GM12878 (cell line): ENCODE data around the gene FGGY. TPM values are rescaled to one million over a fixed set of nuclear protein-coding genes. Genes with fewer than 3 reads are reported as not detected.

Source experiments
- ATAC-seq: fragments of 200-7000 bp; cut with Tn5 transposase; 3 replicates; pipeline ENCODE4 v1.9.1; 2020; ENCODE audit warnings: mild to moderate bottlenecking, moderate library complexity
- BruUV-seq: library from RNA; stranded (reverse); fragments of 400-500 nt; replicated peaks from 2 replicates; lab custom pipeline; 2021; lab: Mats Ljungman, UMichigan
- CTCF ChIA-PET: fragments of 300-600 bp; sonication (Branson Sonifier 250); formaldehyde crosslinking; extraction: SDS; loops from one replicate; lab custom pipeline; 2021; ENCODE audit warnings: inconsistent platforms; lab: Yijun Ruan, JAX
- POLR2A ChIA-PET: fragments of 350-600 bp; formaldehyde crosslinking; extraction: SDS; loops from one replicate; lab custom pipeline; 2021; ENCODE audit warnings: inconsistent platforms; lab: Charles Lee
- RAD21 ChIA-PET: fragments of 300-600 bp; sonication (Branson Sonifier 250); formaldehyde crosslinking; loops from one replicate; lab custom pipeline; 2023; ENCODE audit warnings: antibody characterized with exemption; ENCODE audit not compliant: unreplicated experiment; lab: Charles Lee
- SMC1A ChIA-PET: fragments of 300-600 bp; sonication (Branson Sonifier 250); formaldehyde crosslinking; loops from one replicate; lab custom pipeline; 2023; ENCODE audit not compliant: unreplicated experiment, uncharacterized antibody; lab: Charles Lee
- DNase-seq: peaks from one replicate; pipeline ENCODE4 v3.0.0-alpha.2; 2011; ENCODE audit warnings: low read depth, low spot score
- FAIRE-seq: peaks from 3 replicates; lab custom pipeline; 2011; peaks lifted over from hg19 to GRCh38; lab: Jason Lieb, UNC
- H2AFZ ChIP-seq: 2 replicates; pipeline ENCODE4 v1.6.0; 2011; ENCODE audit warnings: low read depth, low read length, control low read depth; ENCODE audit not compliant: control insufficient read depth
- H3K27ac ChIP-seq: 2 replicates; pipeline ENCODE4 v1.5.1; 2011; ENCODE audit warnings: control low read depth; ENCODE audit not compliant: control insufficient read depth, insufficient read depth
- H3K27me3 ChIP-seq, 2 experiments: replicated peaks in 1 of 2; 2 replicates each; pipeline versions ENCODE4 v1.6.0 to v1.6.1; 2011; ENCODE audit warnings: low read length in 1 of 2; ENCODE audit not compliant: control insufficient read depth in 2 of 2, insufficient read depth in 2 of 2
- H3K36me3 ChIP-seq, 2 experiments: 2 replicates each; pipeline ENCODE4 v1.5.1; 2011; ENCODE audit warnings: low read length in 1 of 2; ENCODE audit not compliant: control insufficient read depth in 2 of 2, insufficient read depth in 2 of 2
- H3K4me1 ChIP-seq: 2 replicates; pipeline ENCODE4 v1.6.1; 2011; ENCODE audit warnings: mild to moderate bottlenecking, low read length, moderate library complexity, mixed read lengths; ENCODE audit not compliant: control insufficient read depth, insufficient read depth
- H3K4me2 ChIP-seq: 2 replicates; pipeline ENCODE4 v1.6.0; 2011; ENCODE audit warnings: control low read depth; ENCODE audit not compliant: control insufficient read depth, insufficient read depth
- H3K4me3 ChIP-seq: fragments of 200-600 bp; sonication (generic); 2 replicates; pipeline ENCODE4 v1.5.1; 2016
- H3K79me2 ChIP-seq: 2 replicates; pipeline ENCODE4 v1.6.0; 2011; ENCODE audit warnings: low read length; ENCODE audit not compliant: control insufficient read depth, insufficient read depth
- H3K9ac ChIP-seq: 2 replicates; pipeline ENCODE4 v1.8.0; 2011; ENCODE audit warnings: low read length, control low read depth, mixed read lengths; ENCODE audit not compliant: control insufficient read depth, insufficient read depth
- H3K9me3 ChIP-seq: replicated peaks from 3 replicates; pipeline ENCODE4 v1.5.1; 2011; ENCODE audit warnings: mild to moderate bottlenecking, low read length; ENCODE audit not compliant: control insufficient read depth, insufficient read depth
- H4K20me1 ChIP-seq: 2 replicates; pipeline ENCODE4 v1.6.0; 2011; ENCODE audit not compliant: control insufficient read depth, insufficient read depth
- CBX5 ChIP-seq: sonication (generic); IDR thresholded peaks from 2 replicates; pipeline ENCODE4 v1.6.1; 2016; ENCODE audit warnings: low read depth, moderate library complexity, mild to moderate bottlenecking, inconsistent platforms
- DPF2 ChIP-seq: fragments of 450-650 bp; IDR thresholded peaks from 2 replicates; pipeline ENCODE4 v1.6.1; 2017; ENCODE audit warnings: mild to moderate bottlenecking
- GABPA ChIP-seq: IDR thresholded peaks from 2 replicates; pipeline ENCODE4 v1.6.1; 2014; ENCODE audit warnings: antibody characterized with exemption, low read depth, mild to moderate bottlenecking, inconsistent platforms
- HDAC6 ChIP-seq: fragments of 200-600 bp; sonication (generic); IDR thresholded peaks from one replicate; pipeline ENCODE4 v1.8.0; 2017; ENCODE audit warnings: antibody characterized with exemption; ENCODE audit not compliant: unreplicated experiment
- HDGF ChIP-seq: fragments of 450-650 bp; IDR thresholded peaks from 2 replicates; pipeline ENCODE4 v1.6.1; 2016; ENCODE audit warnings: antibody characterized with exemption
- KDM1A ChIP-seq: fragments of 200-600 bp; sonication (generic); IDR thresholded peaks from 2 replicates; pipeline ENCODE4 v1.6.1; 2016; ENCODE audit warnings: borderline replicate concordance
- MXI1 ChIP-seq: fragments of 150-350 bp; IDR thresholded peaks from 2 replicates; pipeline ENCODE4 v1.6.1; 2011; ENCODE audit warnings: low read depth, mild to moderate bottlenecking, inconsistent platforms, low read length, improper control_type of control experiment
- NFYB ChIP-seq: IDR thresholded peaks from 2 replicates; pipeline ENCODE4 v1.6.1; 2011; ENCODE audit warnings: low read depth, mild to moderate bottlenecking, low read length, improper control_type of control experiment, moderate library complexity; ENCODE audit not compliant: insufficient read depth
- NR2F1 ChIP-seq: fragments of 450-650 bp; conservative IDR thresholded peaks from 2 replicates; pipeline ENCODE4 v1.6.1; 2017; ENCODE audit warnings: mild to moderate bottlenecking
- PML ChIP-seq: IDR thresholded peaks from 2 replicates; pipeline ENCODE4 v1.6.1; 2012; ENCODE audit warnings: low read length, inconsistent platforms
- RAD21 ChIP-seq: IDR thresholded peaks from 2 replicates; pipeline ENCODE4 v1.6.1; 2011; ENCODE audit warnings: mild to moderate bottlenecking, low read depth, low read length, moderate library complexity; ENCODE audit not compliant: insufficient read depth
- RBBP5 ChIP-seq: fragments of 200-600 bp; sonication (generic); conservative IDR thresholded peaks from 2 replicates; pipeline ENCODE4 v1.6.1; 2016
- SPI1 ChIP-seq: IDR thresholded peaks from 2 replicates; pipeline ENCODE4 v1.6.1; 2011; ENCODE audit warnings: low read depth, mild to moderate bottlenecking, low read length, moderate library complexity, borderline replicate concordance; ENCODE audit not compliant: insufficient read depth
- SREBF1 ChIP-seq: IDR thresholded peaks from 2 replicates; pipeline ENCODE4 v1.6.1; 2012; ENCODE audit warnings: mild to moderate bottlenecking, low read length
- TBL1XR1 ChIP-seq: IDR thresholded peaks from 2 replicates; pipeline ENCODE4 v1.6.1; 2012; ENCODE audit warnings: low read depth, low read length, improper control_type of control experiment
- ZNF274 ChIP-seq: IDR thresholded peaks from one replicate; pipeline ENCODE4 v1.8.0; 2011; ENCODE audit not compliant: insufficient read length, insufficient read depth
- ZZZ3 ChIP-seq: IDR thresholded peaks from 2 replicates; pipeline ENCODE4 v1.6.1; 2011; ENCODE audit warnings: low read depth; ENCODE audit not compliant: control insufficient read depth, insufficient read length
- WGBS: methylation state at CpG from one replicate; pipeline ENCODE4 v1.1.6; 2016; ENCODE audit warnings: low lambda C conversion rate; ENCODE audit not compliant: insufficient replicate concordance, insufficient coverage; ENCODE audit errors: missing lambda C conversion rate; 5-methylcytosine and 5-hydroxymethylcytosine counted together
- in situ Hi-C: fragments of 300-500 bp; cut with MboI; formaldehyde crosslinking; loops from 9 replicates; pipeline ENCODE4 v1.14.3; 2018; ENCODE audit warnings: mixed read lengths
- intact Hi-C: fragments of 100-400 bp; cut with micrococcal nuclease; formaldehyde crosslinking; loops from one replicate; pipeline ENCODE4 v1.14.2; 2022; ENCODE audit not compliant: unreplicated experiment
- polyA plus RNA-seq, 11 experiments: library from polyadenylated mRNA; depleted of rRNA in 4 of 11; unstranded in 6 of 11; stranded (reverse) in 5 of 11; fragments of >200 nt; fragmentation: Nextera tagmentation in 4 of 11; fragmentation: Illumina TruSeq in 1 of 11; extraction: Ambion mirVana in 4 of 11; extraction: Trizol in 1 of 11; gene quantifications; 1 replicate in 1 of 11; 2 replicates in 10 of 11; pipeline versions ENCODE4 v1.2.1 to v1.2.3, GENCODE V29; 2011 to 2016; ENCODE audit warnings: inconsistent platforms in 2 of 11, missing spikeins in 2 of 11, low read depth in 1 of 11
- total RNA-seq, 4 experiments: library from RNA; depleted of rRNA in 3 of 4; stranded (reverse); fragments of >200 nt in 3 of 4; fragmentation: Illumina TruSeq in 1 of 4; extraction: Trizol in 1 of 4; gene quantifications; 2 replicates each; pipeline versions ENCODE4 v1.2.1 to v1.2.3, GENCODE V29; 2013 to 2021
- TF ChIP-seq, protein P1 (sequence below): fragments of 450-650 bp; formaldehyde crosslinking; IDR thresholded peaks from 2 replicates; pipeline ENCODE4 v1.4.0; 2020; ENCODE audit warnings: mild to moderate bottlenecking, moderate library complexity
- TF ChIP-seq, protein P2 (sequence below): IDR thresholded peaks from 2 replicates; pipeline ENCODE4 v1.6.1; 2011; ENCODE audit warnings: borderline replicate concordance, low read depth, mild to moderate bottlenecking, moderate library complexity, mixed read lengths, low read length; ENCODE audit not compliant: insufficient read depth; ENCODE audit errors: extremely low read length
- TF ChIP-seq, protein P3 (sequence below): fragments of 450-650 bp; IDR thresholded peaks from 2 replicates; pipeline ENCODE4 v1.6.1; 2016; ENCODE audit warnings: mild to moderate bottlenecking

FGGY gene
- total and polyA plus RNA-seq, 10 of the 15 experiments (the other 5 are each of a cell fraction or from before 2014, with no cell fraction given) = 6.2 to 11.9 (median 7.5) TPM

DNA sequence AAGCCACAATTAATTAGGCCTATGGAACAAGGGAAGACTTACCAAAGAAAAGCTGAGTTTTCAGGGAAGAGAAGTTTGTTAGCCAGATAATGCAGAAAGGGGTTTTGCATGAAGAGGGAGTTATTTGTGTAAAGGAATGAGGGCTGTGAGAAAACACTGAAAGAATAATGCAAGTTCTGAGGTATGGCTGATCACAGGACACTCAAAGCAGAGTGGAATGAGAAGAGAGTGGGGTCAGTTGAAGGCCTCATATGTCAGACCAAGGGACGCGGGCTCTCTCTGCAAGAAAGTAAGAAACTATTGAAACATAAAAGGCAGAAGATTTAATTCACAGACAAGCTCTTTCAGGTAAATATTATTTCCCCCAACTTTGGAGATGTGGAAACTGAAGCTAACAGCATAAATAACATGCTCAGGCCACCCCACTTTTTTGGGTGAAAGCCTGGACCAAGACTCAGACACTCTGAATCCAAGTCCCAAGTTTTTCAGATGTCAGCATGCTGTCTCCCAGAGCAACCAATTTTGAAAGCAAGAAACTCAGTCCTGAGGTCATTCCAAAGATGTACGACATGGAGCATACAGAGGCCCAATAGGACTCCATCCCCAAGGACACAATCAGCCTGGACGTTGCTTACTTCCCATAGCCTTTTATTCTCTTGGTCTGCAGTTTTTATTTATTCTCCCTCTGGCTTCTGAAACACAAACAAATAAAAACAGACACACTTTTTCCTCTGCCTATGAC is 47.3 kb upstream of the FGGY start:
- BruUV-seq = no TSS peak
- no peaks in the 10 kb centered on the region for H4K20me1 ChIP-seq
- no peaks in the 10 kb centered on the region for H3K27me3 ChIP-seq
- RAD21 ChIA-PET = no interaction called here
- DNase-seq (no peak), ATAC-seq (no peak), FAIRE-seq (no peak)
- no peaks in the 10 kb centered on the region for H3K4me1 ChIP-seq
- 48% methylated on average over 4 of the region's 4 CpGs for WGBS
- no peak overlapping the region for H3K27ac ChIP-seq
- no peak overlapping the region for H3K4me3 ChIP-seq
- H3K4me2 ChIP-seq = no peak overlapping the region
- intact Hi-C loops = no loop called here
- no peaks in the 10 kb centered on the region for H3K9me3 ChIP-seq
- no peaks in the 10 kb centered on the region for H3K79me2 ChIP-seq
- H3K36me3 ChIP-seq = no peaks in the 10 kb centered on the region
- in situ Hi-C loops = no loop called here
- POLR2A ChIA-PET = no interaction called here
- CTCF ChIA-PET = no interaction called here
- TF ChIP-seq MXI1 (no peak), HDAC6 (no peak), KDM1A (no peak), RBBP5 (no peak), SPI1 (no peak), NFYB (no peak), DPF2 (no peak), ZNF274 (no peak), GABPA (no peak), CBX5 (no peak), PML (no peak), TBL1XR1 (no peak), RAD21 (no peak), SREBF1 (no peak), ZZZ3 (no peak), NR2F1 (no peak), HDGF (no peak)
- TF ChIP-seq, protein P1, sequence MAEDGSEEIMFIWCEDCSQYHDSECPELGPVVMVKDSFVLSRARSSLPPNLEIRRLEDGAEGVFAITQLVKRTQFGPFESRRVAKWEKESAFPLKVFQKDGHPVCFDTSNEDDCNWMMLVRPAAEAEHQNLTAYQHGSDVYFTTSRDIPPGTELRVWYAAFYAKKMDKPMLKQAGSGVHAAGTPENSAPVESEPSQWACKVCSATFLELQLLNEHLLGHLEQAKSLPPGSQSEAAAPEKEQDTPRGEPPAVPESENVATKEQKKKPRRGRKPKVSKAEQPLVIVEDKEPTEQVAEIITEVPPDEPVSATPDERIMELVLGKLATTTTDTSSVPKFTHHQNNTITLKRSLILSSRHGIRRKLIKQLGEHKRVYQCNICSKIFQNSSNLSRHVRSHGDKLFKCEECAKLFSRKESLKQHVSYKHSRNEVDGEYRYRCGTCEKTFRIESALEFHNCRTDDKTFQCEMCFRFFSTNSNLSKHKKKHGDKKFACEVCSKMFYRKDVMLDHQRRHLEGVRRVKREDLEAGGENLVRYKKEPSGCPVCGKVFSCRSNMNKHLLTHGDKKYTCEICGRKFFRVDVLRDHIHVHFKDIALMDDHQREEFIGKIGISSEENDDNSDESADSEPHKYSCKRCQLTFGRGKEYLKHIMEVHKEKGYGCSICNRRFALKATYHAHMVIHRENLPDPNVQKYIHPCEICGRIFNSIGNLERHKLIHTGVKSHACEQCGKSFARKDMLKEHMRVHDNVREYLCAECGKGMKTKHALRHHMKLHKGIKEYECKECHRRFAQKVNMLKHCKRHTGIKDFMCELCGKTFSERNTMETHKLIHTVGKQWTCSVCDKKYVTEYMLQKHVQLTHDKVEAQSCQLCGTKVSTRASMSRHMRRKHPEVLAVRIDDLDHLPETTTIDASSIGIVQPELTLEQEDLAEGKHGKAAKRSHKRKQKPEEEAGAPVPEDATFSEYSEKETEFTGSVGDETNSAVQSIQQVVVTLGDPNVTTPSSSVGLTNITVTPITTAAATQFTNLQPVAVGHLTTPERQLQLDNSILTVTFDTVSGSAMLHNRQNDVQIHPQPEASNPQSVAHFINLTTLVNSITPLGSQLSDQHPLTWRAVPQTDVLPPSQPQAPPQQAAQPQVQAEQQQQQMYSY (CRISPR knock-in tag) = no peak
- TF ChIP-seq, protein P2, sequence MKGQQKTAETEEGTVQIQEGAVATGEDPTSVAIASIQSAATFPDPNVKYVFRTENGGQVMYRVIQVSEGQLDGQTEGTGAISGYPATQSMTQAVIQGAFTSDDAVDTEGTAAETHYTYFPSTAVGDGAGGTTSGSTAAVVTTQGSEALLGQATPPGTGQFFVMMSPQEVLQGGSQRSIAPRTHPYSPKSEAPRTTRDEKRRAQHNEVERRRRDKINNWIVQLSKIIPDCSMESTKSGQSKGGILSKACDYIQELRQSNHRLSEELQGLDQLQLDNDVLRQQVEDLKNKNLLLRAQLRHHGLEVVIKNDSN = no peak
- TF ChIP-seq, protein P3, sequence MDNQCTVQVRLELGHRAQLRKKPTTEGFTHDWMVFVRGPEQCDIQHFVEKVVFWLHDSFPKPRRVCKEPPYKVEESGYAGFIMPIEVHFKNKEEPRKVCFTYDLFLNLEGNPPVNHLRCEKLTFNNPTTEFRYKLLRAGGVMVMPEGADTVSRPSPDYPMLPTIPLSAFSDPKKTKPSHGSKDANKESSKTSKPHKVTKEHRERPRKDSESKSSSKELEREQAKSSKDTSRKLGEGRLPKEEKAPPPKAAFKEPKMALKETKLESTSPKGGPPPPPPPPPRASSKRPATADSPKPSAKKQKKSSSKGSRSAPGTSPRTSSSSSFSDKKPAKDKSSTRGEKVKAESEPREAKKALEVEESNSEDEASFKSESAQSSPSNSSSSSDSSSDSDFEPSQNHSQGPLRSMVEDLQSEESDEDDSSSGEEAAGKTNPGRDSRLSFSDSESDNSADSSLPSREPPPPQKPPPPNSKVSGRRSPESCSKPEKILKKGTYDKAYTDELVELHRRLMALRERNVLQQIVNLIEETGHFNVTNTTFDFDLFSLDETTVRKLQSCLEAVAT = no peak
- SMC1A ChIA-PET = interaction anchor here (0.6 kb wide), 1 partner anchor 21 kb away, joined by 3 read pairs; no protein-coding TSS in a partner anchor
- no peak overlapping the region for H3K9ac ChIP-seq
- H2AFZ ChIP-seq = no peak overlapping the region
